ENCODE measurements around the gene OR9G1. TPM values are rescaled to one million over a fixed set of nuclear protein-coding genes. Genes with fewer than 3 reads are reported as not detected.

Gene OR9G1
- total RNA-seq, 4 donors from 2014 or later, result not detected

DNA sequence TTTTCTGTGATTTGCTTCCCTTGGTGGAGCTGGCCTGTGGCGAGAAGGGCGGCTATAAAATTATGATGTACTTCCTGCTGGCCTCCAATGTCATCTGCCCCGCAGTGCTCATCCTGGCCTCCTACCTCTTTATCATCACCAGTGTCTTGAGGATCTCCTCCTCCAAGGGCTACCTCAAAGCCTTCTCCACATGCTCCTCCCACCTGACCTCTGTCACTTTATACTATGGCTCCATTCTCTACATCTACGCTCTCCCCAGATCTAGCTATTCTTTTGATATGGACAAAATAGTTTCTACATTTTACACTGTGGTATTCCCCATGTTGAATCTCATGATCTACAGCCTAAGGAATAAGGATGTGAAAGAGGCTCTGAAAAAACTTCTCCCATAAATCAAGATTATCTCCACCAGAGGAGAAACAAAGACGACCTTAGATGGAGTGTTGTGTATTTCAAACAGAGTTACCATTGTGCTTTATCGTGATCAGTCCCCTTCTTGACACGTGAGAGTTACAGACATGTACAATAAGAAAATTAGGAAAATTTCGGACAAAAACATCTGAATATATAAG lies 2.1 kb downstream of the OR9G1 start:
- TF ChIP-seq CTCF (IDR thresholded peaks at IDR 0.05; ENCODE audit: low read depth), result no peak

- TF ChIP-seq CTCF (IDR thresholded peaks at IDR 0.05; ENCODE audit: low read depth), result no peak
Measured at GRCh38 chr11:56705784-56706396, 7.0 kb downstream of the OR9G1 start.

DNA sequence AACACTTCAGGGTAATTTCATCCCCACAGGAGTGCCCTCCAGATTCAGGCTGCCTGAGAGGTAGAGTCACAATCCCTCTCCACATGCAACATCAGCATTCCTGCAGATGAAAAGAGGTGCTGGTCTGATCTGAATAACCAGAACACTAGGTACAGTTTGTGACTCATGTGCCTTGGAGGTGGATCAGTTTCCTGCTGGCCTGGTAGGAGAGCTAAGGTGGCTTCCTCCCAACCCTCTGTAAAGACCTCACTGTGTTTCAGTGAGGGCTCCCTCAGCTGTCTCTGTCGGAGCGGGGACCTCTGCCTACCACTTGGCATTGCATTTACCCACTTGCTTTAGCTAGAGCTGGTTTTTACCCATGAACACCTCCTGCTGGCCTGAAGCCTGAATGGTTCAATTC lies 7.6 kb downstream of the OR9G1 start:
- no peak for TF ChIP-seq CTCF (IDR thresholded peaks at IDR 0.05; ENCODE audit: low read depth)

GRCh38 chr11:56714206-56714605 lies 15.3 kb downstream of the OR9G1 start:
- TF ChIP-seq CTCF (IDR thresholded peaks at IDR 0.05; ENCODE audit: low read depth), result no peak

DNA sequence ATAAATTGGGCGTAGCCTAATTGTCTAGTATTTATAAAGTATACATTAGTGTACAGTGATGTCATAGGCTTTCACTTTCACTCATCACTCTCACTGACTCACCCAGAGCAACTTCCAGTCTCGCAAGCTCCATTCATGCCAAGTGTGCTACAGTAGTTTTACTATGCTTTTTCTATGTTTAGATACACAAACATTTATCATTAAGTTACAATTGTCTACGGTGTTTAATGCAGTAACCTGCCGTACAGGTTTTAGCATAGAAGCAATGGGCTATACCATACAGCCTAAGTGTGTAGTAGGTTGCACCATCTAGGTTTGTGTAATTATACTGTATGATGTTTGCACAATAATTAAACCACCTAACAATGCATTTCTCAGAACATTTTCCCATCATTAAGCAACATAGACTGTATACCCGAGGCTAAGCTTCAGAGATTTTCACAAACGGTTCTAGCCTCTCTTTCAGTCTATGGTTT lies 17.5 kb downstream of the OR9G1 start:
- no peak for TF ChIP-seq CTCF (IDR thresholded peaks at IDR 0.05; ENCODE audit: low read depth)

DNA sequence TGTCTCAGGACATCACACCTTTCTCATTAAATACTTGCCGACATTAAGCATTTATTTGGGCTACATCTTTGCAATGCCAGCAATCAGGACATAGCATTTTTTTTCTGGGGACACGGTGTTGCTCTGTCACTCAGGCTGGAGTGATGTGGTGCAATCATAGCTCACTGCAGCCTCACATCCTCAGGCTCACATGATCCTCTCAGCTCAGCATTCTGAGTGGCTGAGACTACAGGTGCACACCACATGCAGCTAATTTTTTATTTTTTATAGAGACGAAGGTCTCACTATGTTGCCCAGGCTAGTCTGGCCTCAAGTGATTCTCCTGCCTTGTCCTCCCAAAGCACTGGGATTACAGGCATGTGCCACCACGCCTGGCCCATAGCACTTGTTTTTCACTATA lies 21.6 kb downstream of the OR9G1 start:
- no peak for TF ChIP-seq CTCF (IDR thresholded peaks at IDR 0.05; ENCODE audit: low read depth)

DNA sequence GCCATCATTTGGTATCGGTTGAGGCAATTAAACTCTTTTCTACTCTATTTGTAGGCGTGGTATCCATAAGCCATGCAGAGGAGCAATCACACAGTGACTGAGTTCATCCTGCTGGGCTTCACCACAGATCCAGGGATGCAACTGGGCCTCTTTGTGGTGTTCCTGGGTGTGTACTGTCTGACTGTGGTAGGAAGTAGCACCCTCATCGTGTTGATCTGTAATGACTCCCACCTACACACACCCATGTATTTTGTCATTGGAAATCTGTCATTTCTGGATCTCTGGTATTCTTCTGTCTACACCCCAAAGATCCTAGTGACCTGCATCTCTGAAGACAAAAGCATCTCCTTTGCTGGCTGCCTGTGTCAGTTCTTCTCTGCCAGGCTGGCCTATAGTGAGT lies 41.2 kb downstream of the OR9G1 start:
- no peak for TF ChIP-seq CTCF (IDR thresholded peaks at IDR 0.05; ENCODE audit: low read depth)

Measured in subcutaneous adipose tissue (tissue), 4 donors.